Mesothelial cell of epicardium (in vitro differentiated cells): ENCODE measurements around the gene SLC16A5. TPM values are rescaled to one million over a fixed set of nuclear protein-coding genes. Genes with fewer than 3 reads are reported as not detected.

Source experiments
- DNase-seq, 2 experiments: peaks; one replicate each; pipeline ENCODE4 v3.0.0; 2021; ENCODE audit warnings: low spot score in 2 of 2; ENCODE audit not compliant: unreplicated experiment in 2 of 2
- H3K27ac Mint-ChIP-seq: 2 replicates; pipeline ENCODE4 v1.8.0; 2021; ENCODE audit warnings: mixed read lengths
- H3K27me3 Mint-ChIP-seq: 2 replicates; pipeline ENCODE4 v1.8.0; 2021; ENCODE audit warnings: low read depth, mixed read lengths
- H3K36me3 Mint-ChIP-seq: 2 replicates; pipeline ENCODE4 v1.8.0; 2021; ENCODE audit warnings: mixed read lengths
- H3K4me1 Mint-ChIP-seq: 2 replicates; pipeline ENCODE4 v1.8.0; 2021; ENCODE audit warnings: mixed read lengths
- H3K4me3 Mint-ChIP-seq: 2 replicates; pipeline ENCODE4 v1.8.0; 2021; ENCODE audit warnings: mild to moderate bottlenecking, moderate library complexity, mixed read lengths
- H3K9me3 Mint-ChIP-seq: 2 replicates; pipeline ENCODE4 v1.8.0; 2021; ENCODE audit warnings: mixed read lengths
- total RNA-seq: library from RNA; stranded (reverse); gene quantifications from 3 replicates; pipeline ENCODE4 v1.2.1, GENCODE V29; 2021
- TF ChIP-seq, protein P1 (sequence below): fragments of 200-600 bp; sonication (generic); IDR thresholded peaks from one replicate; pipeline ENCODE4 v1.5.0; 2021; ENCODE audit warnings: antibody characterized with exemption; ENCODE audit not compliant: unreplicated experiment

The SLC16A5 gene
- total RNA-seq, 1 donor from 2014 or later = 46.4 TPM

GRCh38 chr17:75063201-75063600, 24.6 kb upstream of the SLC16A5 start:
- DNase-seq = no peak
- TF ChIP-seq, protein P1, sequence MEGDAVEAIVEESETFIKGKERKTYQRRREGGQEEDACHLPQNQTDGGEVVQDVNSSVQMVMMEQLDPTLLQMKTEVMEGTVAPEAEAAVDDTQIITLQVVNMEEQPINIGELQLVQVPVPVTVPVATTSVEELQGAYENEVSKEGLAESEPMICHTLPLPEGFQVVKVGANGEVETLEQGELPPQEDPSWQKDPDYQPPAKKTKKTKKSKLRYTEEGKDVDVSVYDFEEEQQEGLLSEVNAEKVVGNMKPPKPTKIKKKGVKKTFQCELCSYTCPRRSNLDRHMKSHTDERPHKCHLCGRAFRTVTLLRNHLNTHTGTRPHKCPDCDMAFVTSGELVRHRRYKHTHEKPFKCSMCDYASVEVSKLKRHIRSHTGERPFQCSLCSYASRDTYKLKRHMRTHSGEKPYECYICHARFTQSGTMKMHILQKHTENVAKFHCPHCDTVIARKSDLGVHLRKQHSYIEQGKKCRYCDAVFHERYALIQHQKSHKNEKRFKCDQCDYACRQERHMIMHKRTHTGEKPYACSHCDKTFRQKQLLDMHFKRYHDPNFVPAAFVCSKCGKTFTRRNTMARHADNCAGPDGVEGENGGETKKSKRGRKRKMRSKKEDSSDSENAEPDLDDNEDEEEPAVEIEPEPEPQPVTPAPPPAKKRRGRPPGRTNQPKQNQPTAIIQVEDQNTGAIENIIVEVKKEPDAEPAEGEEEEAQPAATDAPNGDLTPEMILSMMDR = no peak
- no peak overlapping the region for H3K27ac Mint-ChIP-seq
- no peaks in the 10 kb centered on the region for H3K4me1 Mint-ChIP-seq
- H3K9me3 Mint-ChIP-seq = no peaks in the 10 kb centered on the region
- peaks cover 25% of the 10 kb centered on the region for H3K36me3 Mint-ChIP-seq
- no peak overlapping the region for H3K4me3 Mint-ChIP-seq
- no peaks in the 10 kb centered on the region for H3K27me3 Mint-ChIP-seq

- H3K9me3 Mint-ChIP-seq = no peaks in the 10 kb centered on the region
- H3K27me3 Mint-ChIP-seq = no peaks in the 10 kb centered on the region
- H3K36me3 Mint-ChIP-seq = peaks cover 25% of the 10 kb centered on the region
- H3K27ac Mint-ChIP-seq = no peak overlapping the region
- TF ChIP-seq, protein P1 = no peak
- H3K4me3 Mint-ChIP-seq = no peak overlapping the region
- no peaks in the 10 kb centered on the region for H3K4me1 Mint-ChIP-seq
- no peak for DNase-seq
Observed at GRCh38 chr17:75063626-75064025, 24.1 kb upstream of the SLC16A5 start.

DNA sequence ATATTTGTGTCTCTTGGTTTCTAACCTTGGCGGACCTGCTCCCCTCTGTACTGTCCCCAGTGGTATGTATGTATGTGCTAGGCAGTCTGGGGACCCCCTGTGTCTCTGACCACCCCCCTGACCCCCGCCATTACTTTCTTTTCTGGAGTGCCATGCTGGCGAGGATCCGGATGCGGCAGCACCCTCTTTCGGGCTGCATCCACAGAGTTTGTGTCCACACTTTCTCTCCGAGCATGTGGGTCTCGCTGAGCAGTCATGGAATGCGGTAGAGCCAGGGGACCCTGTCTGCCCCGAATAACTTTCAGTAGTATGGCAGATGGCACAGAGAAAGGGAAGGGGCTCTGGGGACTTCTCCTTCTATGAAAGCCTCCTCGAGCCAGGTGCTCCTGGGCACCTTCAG, 23.7 kb upstream of the SLC16A5 start:
- Mint-ChIP-seq H3K4me1 (no peaks in the 10 kb centered on the region), H3K27me3 (no peaks in the 10 kb centered on the region), H3K4me3 (no peak overlapping the region), H3K27ac (no peak overlapping the region), H3K36me3 (peaks cover 25% of the 10 kb centered on the region), H3K9me3 (no peaks in the 10 kb centered on the region)
- TF ChIP-seq, protein P1 = no peak
- no peak for DNase-seq

- peaks cover 24% of the 10 kb centered on the region for H3K36me3 Mint-ChIP-seq
Observed at GRCh38 chr17:75064460-75064859, 23.3 kb upstream of the SLC16A5 start.

DNA sequence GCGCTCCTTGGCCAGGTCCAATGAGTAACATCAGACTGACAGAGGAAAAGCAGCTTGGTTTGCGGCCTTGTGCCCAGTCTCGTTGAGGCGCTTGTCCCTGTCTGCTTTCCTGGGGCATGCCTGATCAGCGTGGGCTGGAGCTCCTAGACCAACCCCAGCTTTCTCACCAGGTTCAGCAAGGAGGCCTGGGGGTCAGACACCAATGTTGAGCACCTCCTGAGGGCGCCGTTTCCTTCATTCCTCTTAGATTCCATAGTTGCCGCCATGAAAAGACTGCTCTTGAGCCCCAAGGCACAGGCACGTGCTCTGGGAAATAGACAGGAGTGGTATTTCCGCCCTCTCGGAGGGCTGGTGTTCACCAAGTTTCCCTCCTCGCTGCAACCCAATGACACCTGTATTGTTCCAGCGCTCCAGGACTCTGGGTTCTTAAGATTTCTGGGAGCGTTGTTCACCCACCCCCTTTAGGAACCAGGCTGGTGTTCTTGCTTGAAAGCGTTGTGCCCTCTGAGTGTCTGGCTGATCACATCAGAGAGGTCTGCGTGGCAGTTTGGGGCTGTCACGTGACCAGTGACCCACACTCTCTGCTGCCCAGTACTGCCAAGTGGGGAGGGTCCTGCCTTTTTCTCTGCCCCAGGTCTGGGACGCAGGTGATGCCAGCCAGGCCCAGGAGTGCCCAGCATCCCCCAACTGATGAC, 22.7 kb upstream of the SLC16A5 start:
- TF ChIP-seq, protein P1 = no peak
- H3K27ac Mint-ChIP-seq = no peak overlapping the region

More at GRCh38 chr17:75064460-75064859, 23.3 kb upstream of the SLC16A5 start:
- Mint-ChIP-seq H3K27ac (no peak overlapping the region), H3K4me3 (no peak overlapping the region), H3K27me3 (no peaks in the 10 kb centered on the region), H3K4me1 (no peaks in the 10 kb centered on the region), H3K9me3 (no peaks in the 10 kb centered on the region)
- TF ChIP-seq, protein P1 = no peak
- DNase-seq = no peak

More for the DNA sequence above, 22.7 kb upstream of the SLC16A5 start:
- Mint-ChIP-seq H3K27me3 (no peaks in the 10 kb centered on the region), H3K9me3 (no peaks in the 10 kb centered on the region), H3K36me3 (peaks cover 18% of the 10 kb centered on the region), H3K4me1 (no peaks in the 10 kb centered on the region), H3K4me3 (no peak overlapping the region)
- DNase-seq = no peak
